Fibroblast of villous mesenchyme (primary cell): ENCODE measurements around the gene PAX5. TPM values are rescaled to one million over a fixed set of nuclear protein-coding genes. Genes with fewer than 3 reads are reported as not detected.

Experiments
- DNase-seq: peaks from one replicate; pipeline ENCODE4 v3.0.0-alpha.2; 2010; ENCODE audit warnings: low read depth
- H3K4me3 ChIP-seq: 2 replicates; pipeline ENCODE4 v1.5.1; 2011; ENCODE audit warnings: low read depth, mild to moderate bottlenecking, low read length
- CTCF ChIP-seq: IDR thresholded peaks from 2 replicates; pipeline ENCODE4 v1.5.1; 2012; ENCODE audit warnings: low read depth, mild to moderate bottlenecking, low read length; ENCODE audit not compliant: insufficient read depth
- total RNA-seq: library from RNA; depleted of rRNA; stranded (reverse); fragments of >200 nt; gene quantifications from 2 replicates; pipeline ENCODE4 v1.2.3, GENCODE V29; 2012

The PAX5 gene
- total RNA-seq, 1 donor, result not detected

GRCh38 chr9:36966371-36967097, 67.5 kb downstream of the PAX5 start:
- no peak for DNase-seq
- no peak overlapping the region for H3K4me3 ChIP-seq
- no peak for TF ChIP-seq CTCF

- no peak for DNase-seq
- TF ChIP-seq CTCF, result no peak
- no peak overlapping the region for H3K4me3 ChIP-seq
Measured at GRCh38 chr9:36964791-36965190, 69.3 kb downstream of the PAX5 start.

- no peak for TF ChIP-seq CTCF
- DNase-seq, result no peak
- no peak overlapping the region for H3K4me3 ChIP-seq
Measured at GRCh38 chr9:36963346-36963745, 70.7 kb downstream of the PAX5 start.

GRCh38 chr9:36962691-36963090, 71.4 kb downstream of the PAX5 start:
- DNase-seq, result no peak
- H3K4me3 ChIP-seq, result no peak overlapping the region
- TF ChIP-seq CTCF, result no peak

GRCh38 chr9:36961561-36962325, 72.3 kb downstream of the PAX5 start:
- H3K4me3 ChIP-seq, result no peak overlapping the region
- DNase-seq, result peak; percentile 10

GRCh38 chr9:36961051-36961450, 73.0 kb downstream of the PAX5 start:
- no peak for TF ChIP-seq CTCF
- no peak for DNase-seq

More at GRCh38 chr9:36961561-36962325, 72.3 kb downstream of the PAX5 start:
- TF ChIP-seq CTCF, result no peak

GRCh38 chr9:36960575-36960955, 73.5 kb downstream of the PAX5 start:
- no peak for DNase-seq
- no peak overlapping the region for H3K4me3 ChIP-seq
- TF ChIP-seq CTCF, result no peak

More at GRCh38 chr9:36961051-36961450, 73.0 kb downstream of the PAX5 start:
- no peak overlapping the region for H3K4me3 ChIP-seq
